CD14-positive monocyte (primary cell): Measurements from ENCODE around the gene ACAP1. TPM values are rescaled to one million over a fixed set of nuclear protein-coding genes. Genes with fewer than 3 reads are reported as not detected.
A peak's percentile ranks its signal among the peaks of the same experiment; 100 is the strongest.

Experiments used
- DNase-seq, 3 donors: peaks; one replicate each; pipeline ENCODE4 v3.0.0-alpha.2; 2011 to 2022
- H2AFZ ChIP-seq: 2 replicates; pipeline ENCODE4 v1.6.0; 2012; ENCODE audit warnings: mild to moderate bottlenecking, low read depth, low read length, inconsistent platforms; ENCODE audit not compliant: insufficient read depth, poor library complexity, severe bottlenecking
- H3K27ac ChIP-seq, 2 donors: 1 replicate in 1 of 2; 2 replicates in 1 of 2; pipeline ENCODE4 v1.5.1; 2012 to 2013; ENCODE audit warnings: low read length in 2 of 2, control low read depth in 1 of 2, inconsistent platforms in 1 of 2, low read depth in 1 of 2, mild to moderate bottlenecking in 1 of 2
- H3K27me3 ChIP-seq, 2 donors: one replicate each; pipeline versions ENCODE4 v1.6.0 to v1.6.1; 2011 to 2013; ENCODE audit warnings: low read length in 2 of 2; ENCODE audit not compliant: control insufficient read depth in 2 of 2, insufficient read depth in 2 of 2
- H3K36me3 ChIP-seq, 2 donors: replicated peaks in 1 of 2; 1 replicate in 1 of 2; 2 replicates in 1 of 2; pipeline versions ENCODE4 v1.5.1 to v1.6.1; 2012 to 2013; ENCODE audit warnings: low read length in 2 of 2, control low read depth in 1 of 2, inconsistent platforms in 1 of 2, mild to moderate bottlenecking in 1 of 2; ENCODE audit not compliant: insufficient read depth in 2 of 2, control insufficient read depth in 1 of 2
- H3K4me1 ChIP-seq, 2 donors: 1 replicate in 1 of 2; 2 replicates in 1 of 2; pipeline versions ENCODE4 v1.5.1 to v1.6.1; 2012 to 2013; ENCODE audit warnings: low read length in 2 of 2, control low read depth in 1 of 2, inconsistent platforms in 1 of 2, mild to moderate bottlenecking in 1 of 2, moderate library complexity in 1 of 2; ENCODE audit not compliant: insufficient read depth in 2 of 2, control insufficient read depth in 1 of 2
- H3K4me2 ChIP-seq: replicated peaks from 2 replicates; pipeline ENCODE3; 2012; ENCODE audit warnings: low read length, moderate library complexity, mild to moderate bottlenecking; ENCODE audit not compliant: poor library complexity, severe bottlenecking; ENCODE audit errors: extremely low read depth
- H3K4me3 ChIP-seq, 3 experiments: fragments of 200-600 bp in 1 of 3; sonication (generic) in 1 of 3; replicated peaks in 1 of 3; 1 replicate in 2 of 3; 2 replicates in 1 of 3; pipeline ENCODE4 v1.5.1; 2011 to 2013; ENCODE audit warnings: low read length in 3 of 3, mild to moderate bottlenecking in 3 of 3, control low read depth in 2 of 3, low read depth in 2 of 3, inconsistent platforms in 1 of 3, moderate library complexity in 1 of 3
- H3K79me2 ChIP-seq: 2 replicates; pipeline ENCODE4 v1.6.0; 2012; ENCODE audit warnings: mild to moderate bottlenecking, control low read depth, inconsistent platforms, low read length, moderate library complexity; ENCODE audit not compliant: insufficient read depth
- H3K9ac ChIP-seq: 2 replicates; pipeline ENCODE4 v1.6.0; 2017; ENCODE audit warnings: low read length, mild to moderate bottlenecking; ENCODE audit not compliant: insufficient read depth, poor library complexity, severe bottlenecking
- H3K9me3 ChIP-seq, 2 donors: replicated peaks in 1 of 2; 1 replicate in 1 of 2; 2 replicates in 1 of 2; pipeline versions ENCODE4 v1.5.1 to v1.6.1; 2012 to 2013; ENCODE audit warnings: low read length in 2 of 2, control low read depth in 1 of 2; ENCODE audit not compliant: control insufficient read depth in 1 of 2, insufficient read depth in 1 of 2
- H4K20me1 ChIP-seq: 2 replicates; pipeline ENCODE4 v1.6.0; 2012; ENCODE audit warnings: mild to moderate bottlenecking, low read length, control low read depth, moderate library complexity; ENCODE audit not compliant: insufficient read depth
- H3K27ac Mint-ChIP-seq, 7 donors: one replicate each; pipeline ENCODE4 v1.8.0; 2020; ENCODE audit warnings: mild to moderate bottlenecking in 7 of 7, mixed read lengths in 7 of 7, moderate library complexity in 6 of 7, inconsistent platforms in 2 of 7
- H3K27me3 Mint-ChIP-seq, 3 donors: one replicate each; pipeline ENCODE4 v1.8.0; 2021 to 2022; ENCODE audit warnings: low read depth in 3 of 3, mild to moderate bottlenecking in 3 of 3, mixed read lengths in 3 of 3, moderate library complexity in 3 of 3, inconsistent platforms in 1 of 3
- H3K36me3 Mint-ChIP-seq, 2 donors: one replicate each; pipeline ENCODE4 v1.8.0; 2020; ENCODE audit warnings: mixed read lengths in 2 of 2, inconsistent platforms in 1 of 2, mild to moderate bottlenecking in 1 of 2
- H3K4me1 Mint-ChIP-seq: one replicate; pipeline ENCODE4 v1.8.0; 2020; ENCODE audit warnings: mild to moderate bottlenecking, mixed read lengths
- H3K4me3 Mint-ChIP-seq, 2 donors: one replicate each; pipeline ENCODE4 v1.8.0; 2020; ENCODE audit warnings: mild to moderate bottlenecking in 2 of 2, mixed read lengths in 2 of 2, moderate library complexity in 1 of 2
- H3K9me3 Mint-ChIP-seq, 7 donors: one replicate each; pipeline ENCODE4 v1.8.0; 2020 to 2022; ENCODE audit warnings: mixed read lengths in 7 of 7, mild to moderate bottlenecking in 6 of 7, moderate library complexity in 6 of 7, inconsistent platforms in 2 of 7
- WGBS: methylation state at CpG from one replicate; pipeline ENCODE4 v1.1.5; 2013; ENCODE audit warnings: missing lambda C conversion rate; ENCODE audit not compliant: insufficient coverage; 5-methylcytosine and 5-hydroxymethylcytosine counted together
- intact Hi-C, 2 donors: fragments of 100-400 bp; cut with micrococcal nuclease; formaldehyde crosslinking; loops; one replicate each; pipeline versions ENCODE4 v1.15.0 to v1.15.1; 2023
- polyA plus RNA-seq, 3 donors: library from polyadenylated mRNA; depleted of rRNA in 1 of 3; unstranded in 2 of 3; stranded (reverse) in 1 of 3; fragments of 300-500 nt in 2 of 3; fragments of >200 nt in 1 of 3; fragmentation: Illumina TruSeq in 2 of 3; gene quantifications; 1 replicate in 2 of 3; 2 replicates in 1 of 3; pipeline ENCODE4 v1.2.3, GENCODE V29; 2012 to 2021
- TF ChIP-seq, protein P1 (sequence below): fragments of 200-600 bp; IDR thresholded peaks from one replicate; pipeline ENCODE4 v1.8.0; 2022; ENCODE audit warnings: antibody characterized with exemption, mild to moderate bottlenecking

ACAP1 gene
- polyA plus RNA-seq, 3 donors = 32.1 to 68.5 (median 40.5) TPM

DNA sequence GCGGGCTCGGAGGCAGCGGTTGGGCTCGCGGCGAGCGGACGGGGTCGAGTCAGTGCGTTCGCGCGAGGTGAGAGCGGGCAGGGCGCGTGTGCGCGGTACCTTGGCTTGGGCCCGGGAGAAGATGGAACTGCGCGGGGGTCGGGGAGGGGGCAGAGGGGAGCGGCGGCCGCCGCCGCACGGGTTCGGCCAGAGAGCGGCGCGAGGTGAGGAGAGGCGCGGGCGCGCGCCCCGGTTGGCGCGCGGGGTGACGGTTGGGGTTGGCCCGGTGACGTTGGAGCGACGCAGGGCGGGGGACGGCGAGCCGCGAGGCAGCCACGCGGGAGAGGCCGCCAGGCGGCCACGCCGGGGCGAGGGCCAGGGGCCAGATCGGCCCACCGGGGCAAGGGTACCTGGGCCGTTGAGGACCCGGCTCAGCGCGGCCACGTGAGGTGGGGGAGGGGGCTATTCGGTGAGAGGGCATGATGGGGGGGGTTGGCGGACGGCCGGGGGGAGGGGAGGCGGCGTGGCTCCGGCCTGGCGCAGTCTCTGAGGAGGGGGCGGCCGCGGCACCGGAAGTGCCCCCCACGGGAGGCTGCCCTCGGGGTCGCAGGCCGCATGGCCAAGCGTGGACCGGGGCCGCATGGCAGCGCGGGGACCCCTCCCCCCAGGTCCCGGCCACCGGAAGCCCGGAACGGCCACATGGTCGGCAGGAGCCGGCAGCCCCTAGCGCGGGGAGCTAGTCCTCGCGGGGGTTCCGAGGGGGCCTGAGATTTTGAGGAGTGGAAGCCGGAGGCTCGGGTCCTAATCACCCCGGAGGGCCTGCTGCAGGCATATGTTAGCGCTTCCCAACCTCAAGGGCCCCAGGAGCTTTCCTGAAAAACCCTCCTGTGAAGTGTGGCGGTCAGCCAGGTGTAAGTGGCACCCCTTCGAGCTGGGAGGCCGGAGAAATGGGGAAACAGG lies 28.4 kb upstream of the ACAP1 start:
- peaks cover 51% of the 10 kb centered on the region for H3K79me2 ChIP-seq
- peak overlapping the region; percentile 95 to 96 for H3K27ac ChIP-seq
- H3K4me3 Mint-ChIP-seq = peak overlapping the region; percentile 85 to 93
- H4K20me1 ChIP-seq = peaks cover 49% of the 10 kb centered on the region
- peak; percentile 17 to 57 (median 47) for DNase-seq
- peaks cover 35 to 39% of the 10 kb centered on the region in 2 donors for H3K36me3 Mint-ChIP-seq
- peak overlapping the region; percentile 96 to 100 (median 99) for H3K27ac Mint-ChIP-seq
- H3K4me2 ChIP-seq = peak overlapping the region; percentile 87
- H3K27me3 ChIP-seq = no peaks in the 10 kb centered on the region
- H2AFZ ChIP-seq = no peak overlapping the region
- H3K9me3 Mint-ChIP-seq = no peaks in the 10 kb centered on the region
- H3K36me3 ChIP-seq = peaks cover 36% of the 10 kb centered on the region in 2 donors
- peaks cover 0 to 4% (median 2%) of the 10 kb centered on the region in 3 donors for H3K27me3 Mint-ChIP-seq
- TF ChIP-seq, protein P1, sequence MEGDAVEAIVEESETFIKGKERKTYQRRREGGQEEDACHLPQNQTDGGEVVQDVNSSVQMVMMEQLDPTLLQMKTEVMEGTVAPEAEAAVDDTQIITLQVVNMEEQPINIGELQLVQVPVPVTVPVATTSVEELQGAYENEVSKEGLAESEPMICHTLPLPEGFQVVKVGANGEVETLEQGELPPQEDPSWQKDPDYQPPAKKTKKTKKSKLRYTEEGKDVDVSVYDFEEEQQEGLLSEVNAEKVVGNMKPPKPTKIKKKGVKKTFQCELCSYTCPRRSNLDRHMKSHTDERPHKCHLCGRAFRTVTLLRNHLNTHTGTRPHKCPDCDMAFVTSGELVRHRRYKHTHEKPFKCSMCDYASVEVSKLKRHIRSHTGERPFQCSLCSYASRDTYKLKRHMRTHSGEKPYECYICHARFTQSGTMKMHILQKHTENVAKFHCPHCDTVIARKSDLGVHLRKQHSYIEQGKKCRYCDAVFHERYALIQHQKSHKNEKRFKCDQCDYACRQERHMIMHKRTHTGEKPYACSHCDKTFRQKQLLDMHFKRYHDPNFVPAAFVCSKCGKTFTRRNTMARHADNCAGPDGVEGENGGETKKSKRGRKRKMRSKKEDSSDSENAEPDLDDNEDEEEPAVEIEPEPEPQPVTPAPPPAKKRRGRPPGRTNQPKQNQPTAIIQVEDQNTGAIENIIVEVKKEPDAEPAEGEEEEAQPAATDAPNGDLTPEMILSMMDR = peak; percentile 17
- H3K4me3 ChIP-seq = peak overlapping the region; percentile 66 to 97 (median 72)
- under 1% methylated on average over 90 of the region's 104 CpGs for WGBS
- peaks cover 24 to 26% of the 10 kb centered on the region in 2 donors for H3K4me1 ChIP-seq
- intact Hi-C loops = loop anchor here (2.0 to 10.0 kb wide), 6 partner anchors 21 to 377 kb away; partner anchors contain the start of genes ELP5 (in 2 of the 2), PHF23 (in 2 of the 2), CTDNEP1 (in 1 of the 2) and MPDU1 (in 1 of the 2)
- peaks cover 28% of the 10 kb centered on the region for H3K4me1 Mint-ChIP-seq
- H3K9me3 ChIP-seq = no peaks in the 10 kb centered on the region
- peak overlapping the region; percentile 93 for H3K9ac ChIP-seq

DNA sequence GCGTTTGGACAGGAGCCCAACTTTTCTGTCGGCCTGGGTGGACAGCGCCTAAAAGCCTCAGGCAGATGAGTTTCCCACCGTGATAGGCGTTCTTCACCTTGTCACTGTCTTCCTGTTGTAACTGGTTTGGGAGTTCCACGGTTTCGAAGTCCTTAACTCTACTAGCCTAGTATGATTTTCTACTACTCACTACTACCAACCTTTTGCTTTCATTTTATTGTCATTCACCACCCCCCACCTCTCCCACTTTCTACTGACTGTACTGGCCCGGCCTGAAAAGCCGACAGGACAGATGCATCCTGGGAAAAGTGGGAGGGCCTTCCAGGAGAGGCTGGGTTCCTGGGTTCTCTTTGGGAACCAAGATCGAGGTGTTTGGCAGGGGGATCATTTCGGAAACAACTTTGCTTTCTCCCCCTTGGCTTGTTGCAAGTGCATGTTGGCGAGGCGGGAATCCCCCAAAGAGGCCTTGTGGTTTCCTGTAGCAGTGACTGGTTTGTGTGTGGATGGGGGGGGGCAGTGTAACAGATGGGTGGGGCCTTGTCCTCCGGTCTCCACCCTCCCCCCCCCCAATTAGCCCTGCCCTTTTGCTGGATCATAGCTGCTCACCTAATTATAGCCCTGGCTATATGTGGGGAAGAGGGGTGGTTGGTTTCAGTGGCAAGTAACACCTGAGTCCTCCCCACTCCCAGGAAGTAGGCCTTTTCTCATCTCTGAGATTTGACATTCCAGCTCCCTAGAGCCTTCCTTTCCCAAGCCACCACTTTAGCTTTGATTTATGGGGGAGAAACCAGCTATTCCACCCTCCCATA lies 27.5 kb upstream of the ACAP1 start:
- TF ChIP-seq, protein P1 = no peak
- Histone ChIP-seq H3K27me3 (no peaks in the 10 kb centered on the region), H3K9me3 (no peaks in the 10 kb centered on the region), H3K79me2 (peaks cover 58% of the 10 kb centered on the region), H2AFZ (no peak overlapping the region), H4K20me1 (peaks cover 58% of the 10 kb centered on the region), H3K4me2 (peak overlapping the region; percentile 87), H3K9ac (peak overlapping the region; percentile 93), H3K27ac (peak overlapping the region; percentile 95 to 96), H3K36me3 (peaks cover 44 to 45% of the 10 kb centered on the region in 2 donors), H3K4me1 (peaks cover 30% of the 10 kb centered on the region in 2 donors), H3K4me3 (peak overlapping the region; percentile 66 to 97 (median 72))
- H3K27me3 Mint-ChIP-seq = peaks cover 0 to 2% (median 0%) of the 10 kb centered on the region in 3 donors
- DNase-seq = peak; percentile 74 to 96 (median 85)
- intact Hi-C loops = loop anchor here (2.0 to 10.0 kb wide), 5 partner anchors 20 to 376 kb away; partner anchors contain the start of genes PHF23 (in 2 of the 2), CTDNEP1 (in 1 of the 2), ELP5 (in 1 of the 2) and MPDU1 (in 1 of the 2)
- peaks cover 44 to 48% of the 10 kb centered on the region in 2 donors for H3K36me3 Mint-ChIP-seq
- H3K9me3 Mint-ChIP-seq = no peaks in the 10 kb centered on the region
- peak overlapping the region; percentile 85 to 93 for H3K4me3 Mint-ChIP-seq
- peaks cover 35% of the 10 kb centered on the region for H3K4me1 Mint-ChIP-seq
- 0% methylated on average over 5 of the region's 14 CpGs for WGBS
- H3K27ac Mint-ChIP-seq = peak overlapping the region; percentile 94 to 98 (median 98)
